Stimulated activated CD8-positive, alpha-beta memory T cell treated with anti-CD3 and anti-CD28 coated beads, Interleukin-15, amount 100 ng/mL, for 4 hours (primary cell): ENCODE results near the gene DPF3.

Experiments used
- DNase-seq, 2 donors: peaks; one replicate each; pipeline ENCODE4 v3.0.0-alpha.2; 2020; ENCODE audit warnings: low read depth in 2 of 2

DPF3 gene

GRCh38 chr14:72800848-72801370, 93.0 kb downstream of the DPF3 start:
- no peak for DNase-seq

- DNase-seq: no peak
Observed at GRCh38 chr14:72800296-72800695, 93.6 kb downstream of the DPF3 start.

GRCh38 chr14:72796935-72797334, 97.0 kb downstream of the DPF3 start:
- DNase-seq: no peak

GRCh38 chr14:72793156-72793939, 100.6 kb downstream of the DPF3 start:
- DNase-seq: no peak

- no peak for DNase-seq
Observed at GRCh38 chr14:72792051-72792788, 101.7 kb downstream of the DPF3 start.

- no peak for DNase-seq
Observed at GRCh38 chr14:72790887-72791566, 102.9 kb downstream of the DPF3 start.

- DNase-seq: no peak
Observed at GRCh38 chr14:72788972-72789728, 104.8 kb downstream of the DPF3 start.

GRCh38 chr14:72788255-72788654, 105.6 kb downstream of the DPF3 start:
- DNase-seq: no peak

- no peak for DNase-seq
Observed at GRCh38 chr14:72787841-72788240, 106.1 kb downstream of the DPF3 start.

GRCh38 chr14:72786378-72787350, 107.2 kb downstream of the DPF3 start:
- DNase-seq: no peak

GRCh38 chr14:72783741-72784140, 110.2 kb downstream of the DPF3 start:
- no peak for DNase-seq

- DNase-seq: no peak
Observed at GRCh38 chr14:72782817-72783216, 111.1 kb downstream of the DPF3 start.

- no peak for DNase-seq
Observed at GRCh38 chr14:72781561-72782508, 112.1 kb downstream of the DPF3 start.

- no peak for DNase-seq
Observed at GRCh38 chr14:72780751-72781150, 113.2 kb downstream of the DPF3 start.

- DNase-seq: no peak
Observed at GRCh38 chr14:72779679-72780078, 114.2 kb downstream of the DPF3 start.

- DNase-seq: no peak
Observed at GRCh38 chr14:72777636-72778035, 116.3 kb downstream of the DPF3 start.

- no peak for DNase-seq
Observed at GRCh38 chr14:72776701-72777261, 117.1 kb downstream of the DPF3 start.

GRCh38 chr14:72775923-72776554, 117.9 kb downstream of the DPF3 start:
- DNase-seq: no peak
